HG02884 (cell line): Measurements from ENCODE around the gene METTL23.

ENCODE experiments used
- ATAC-seq: cut with Tn5 transposase; IDR thresholded peaks from one replicate; pipeline ENCODE4 v1.9.1; 2021; ENCODE audit warnings: mild to moderate bottlenecking, moderate library complexity; ENCODE audit not compliant: unreplicated experiment

The METTL23 gene

GRCh38 chr17:76726776-76727718, at the start of gene METTL23:
Gene METTL23 (plus strand): TSS chr17:76726839. CDS start chr17:76729711, 2,872 bp downstream.
- ATAC-seq, result peak; percentile 48

- ATAC-seq, result no peak
Measured at GRCh38 chr17:76677406-76677805, 49.2 kb upstream of the METTL23 start.

GRCh38 chr17:76678330-76678729, 48.3 kb upstream of the METTL23 start:
- no peak for ATAC-seq

- ATAC-seq, result no peak
Measured at GRCh38 chr17:76679239-76679638, 47.4 kb upstream of the METTL23 start.

GRCh38 chr17:76681222-76682137, 45.2 kb upstream of the METTL23 start:
- ATAC-seq, result no peak

GRCh38 chr17:76682296-76682695, 44.3 kb upstream of the METTL23 start:
- no peak for ATAC-seq

- no peak for ATAC-seq
Measured at GRCh38 chr17:76683011-76683755, 43.5 kb upstream of the METTL23 start.

- ATAC-seq, result no peak
Measured at GRCh38 chr17:76683921-76684745, 42.5 kb upstream of the METTL23 start.

- ATAC-seq, result no peak
Measured at GRCh38 chr17:76684756-76685155, 41.9 kb upstream of the METTL23 start.

GRCh38 chr17:76685366-76685765, 41.3 kb upstream of the METTL23 start:
- ATAC-seq, result no peak

GRCh38 chr17:76685846-76686245, 40.8 kb upstream of the METTL23 start:
- no peak for ATAC-seq

GRCh38 chr17:76686538-76687297, 39.9 kb upstream of the METTL23 start:
- ATAC-seq, result no peak

- no peak for ATAC-seq
Measured at GRCh38 chr17:76687298-76688164, 39.1 kb upstream of the METTL23 start.

GRCh38 chr17:76688165-76688622, 38.4 kb upstream of the METTL23 start:
- ATAC-seq, result no peak

- no peak for ATAC-seq
Measured at GRCh38 chr17:76689859-76690258, 36.8 kb upstream of the METTL23 start.

- no peak for ATAC-seq
Measured at GRCh38 chr17:76690596-76691280, 35.9 kb upstream of the METTL23 start.

GRCh38 chr17:76691379-76692191, 35.1 kb upstream of the METTL23 start:
- no peak for ATAC-seq
